Astrocyte (in vitro differentiated cells and primary cell): Measurements from ENCODE around the gene FMO1. TPM values are rescaled to one million over a fixed set of nuclear protein-coding genes. Genes with fewer than 3 reads are reported as not detected.

Source experiments
- DNase-seq: peaks from one replicate; pipeline ENCODE4 v3.0.0-alpha.2; 2010; ENCODE audit warnings: low read depth
- FAIRE-seq: peaks from 2 replicates; lab custom pipeline; 2011; peaks lifted over from hg19 to GRCh38; lab: Jason Lieb, UNC
- H2AFZ ChIP-seq: 2 replicates; pipeline ENCODE4 v1.6.0; 2012; ENCODE audit warnings: low read depth, low read length, inconsistent platforms
- H3K27ac ChIP-seq: 2 replicates; pipeline ENCODE4 v1.5.1; 2011; ENCODE audit warnings: low read depth, low read length, inconsistent platforms
- H3K27me3 ChIP-seq: 2 replicates; pipeline ENCODE4 v1.6.0; 2011; ENCODE audit warnings: low read length, inconsistent platforms; ENCODE audit not compliant: insufficient read depth
- H3K36me3 ChIP-seq: 2 replicates; pipeline ENCODE4 v1.5.1; 2011; ENCODE audit warnings: low read length, inconsistent platforms; ENCODE audit not compliant: insufficient read depth
- H3K4me1 ChIP-seq: 2 replicates; pipeline ENCODE4 v1.5.1; 2011; ENCODE audit warnings: low read length, inconsistent platforms; ENCODE audit not compliant: insufficient read depth
- H3K4me2 ChIP-seq: 2 replicates; pipeline ENCODE4 v1.6.0; 2012; ENCODE audit warnings: low read length, inconsistent platforms
- H3K4me3 ChIP-seq: 2 replicates; pipeline ENCODE4 v1.5.1; 2011; ENCODE audit warnings: low read depth, mild to moderate bottlenecking, low read length, inconsistent platforms; ENCODE audit not compliant: insufficient read depth
- H3K79me2 ChIP-seq: 2 replicates; pipeline ENCODE4 v1.6.0; 2012; ENCODE audit warnings: mild to moderate bottlenecking, low read length, inconsistent platforms; ENCODE audit not compliant: insufficient read depth
- H3K9ac ChIP-seq: 2 replicates; pipeline ENCODE4 v1.6.0; 2012; ENCODE audit warnings: mild to moderate bottlenecking, low read length, inconsistent platforms
- H3K9me3 ChIP-seq: 2 replicates; pipeline ENCODE4 v1.5.1; 2012; ENCODE audit warnings: low read depth, mild to moderate bottlenecking, low read length, inconsistent platforms; ENCODE audit not compliant: insufficient read depth
- H4K20me1 ChIP-seq: 2 replicates; pipeline ENCODE4 v1.6.0; 2012; ENCODE audit warnings: low read length, inconsistent platforms; ENCODE audit not compliant: insufficient read depth
- H3K27ac Mint-ChIP-seq: one replicate; pipeline ENCODE4 v1.8.0; 2021; ENCODE audit warnings: mild to moderate bottlenecking, mixed read lengths; ENCODE audit not compliant: unreplicated experiment
- H3K27me3 Mint-ChIP-seq: one replicate; pipeline ENCODE4 v1.8.0; 2021; ENCODE audit warnings: low read depth, mixed read lengths; ENCODE audit not compliant: unreplicated experiment
- H3K36me3 Mint-ChIP-seq: one replicate; pipeline ENCODE4 v1.8.0; 2021; ENCODE audit warnings: low read depth, mixed read lengths; ENCODE audit not compliant: unreplicated experiment
- H3K4me1 Mint-ChIP-seq: one replicate; pipeline ENCODE4 v1.8.0; 2021; ENCODE audit warnings: low read depth, mixed read lengths; ENCODE audit not compliant: unreplicated experiment
- H3K4me3 Mint-ChIP-seq: one replicate; pipeline ENCODE4 v1.8.0; 2021; ENCODE audit warnings: mild to moderate bottlenecking, moderate library complexity, mixed read lengths; ENCODE audit not compliant: unreplicated experiment
- H3K9me3 Mint-ChIP-seq: one replicate; pipeline ENCODE4 v1.8.0; 2021; ENCODE audit warnings: mild to moderate bottlenecking, mixed read lengths; ENCODE audit not compliant: unreplicated experiment
- CTCF ChIP-seq: IDR thresholded peaks from 2 replicates; pipeline ENCODE4 v1.5.1; 2011; ENCODE audit warnings: low read depth, mild to moderate bottlenecking, inconsistent platforms, low read length, moderate library complexity; ENCODE audit not compliant: insufficient read depth
- EZH2 ChIP-seq: IDR thresholded peaks from 2 replicates; pipeline ENCODE4 v1.6.1; 2012; ENCODE audit warnings: mild to moderate bottlenecking, low read length, inconsistent platforms; ENCODE audit not compliant: insufficient read depth
- total RNA-seq: library from RNA; stranded (reverse); gene quantifications from 2 replicates; pipeline ENCODE4 v1.2.1, GENCODE V29; 2021

FMO1 gene
- total RNA-seq, 1 donor from 2014 or later = not detected

DNA sequence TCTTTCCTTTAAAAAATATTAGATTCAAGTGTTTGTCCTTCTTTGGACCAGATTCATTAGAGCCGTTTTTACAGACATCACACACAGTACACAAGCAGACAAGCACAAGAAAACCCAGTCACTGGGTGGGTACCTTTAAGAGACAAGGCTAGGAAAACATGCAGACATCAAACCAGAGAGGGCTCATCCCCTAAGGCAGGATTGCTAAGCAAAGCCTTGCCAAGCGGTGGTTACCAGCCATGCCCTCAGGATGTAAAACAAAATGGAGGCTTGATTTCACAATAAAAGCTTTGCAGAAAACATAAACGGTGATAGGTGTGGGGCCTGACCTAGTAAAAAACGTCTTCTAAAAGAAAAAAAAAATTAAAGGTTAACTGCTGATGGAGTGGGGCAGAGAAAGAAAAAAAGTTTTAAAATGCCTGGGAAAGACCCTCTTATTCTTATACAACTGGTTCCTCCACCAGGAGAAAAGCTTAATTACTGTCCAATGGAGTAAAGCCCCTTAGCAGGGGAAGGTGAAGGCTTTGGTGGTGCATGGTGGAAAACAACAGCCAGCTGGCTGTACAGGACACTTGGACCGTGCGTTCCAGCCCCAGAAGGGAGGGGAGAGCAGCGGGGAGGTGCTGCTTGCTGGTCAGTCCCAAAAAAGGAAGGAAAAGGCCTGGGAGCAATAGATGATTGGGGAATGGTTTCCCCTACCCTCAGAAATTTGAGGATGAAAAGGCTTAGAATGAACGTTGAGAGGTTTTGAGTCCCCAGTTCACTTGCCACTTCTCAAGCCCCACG lies 30.4 kb upstream of the FMO1 start:
- Mint-ChIP-seq H3K4me1 (peaks cover 36% of the 10 kb centered on the region), H3K9me3 (no peaks in the 10 kb centered on the region), H3K27me3 (no peaks in the 10 kb centered on the region), H3K4me3 (no peak overlapping the region), H3K27ac (peak overlapping the region; percentile 99), H3K36me3 (no peaks in the 10 kb centered on the region)
- H3K79me2 ChIP-seq = no peaks in the 10 kb centered on the region
- H4K20me1 ChIP-seq = no peaks in the 10 kb centered on the region
- no peaks in the 10 kb centered on the region for H3K9me3 ChIP-seq
- H3K36me3 ChIP-seq = no peaks in the 10 kb centered on the region
- H3K4me3 ChIP-seq = no peak overlapping the region
- H3K4me1 ChIP-seq = peaks cover 30% of the 10 kb centered on the region
- no peak for DNase-seq
- no peak overlapping the region for H3K27ac ChIP-seq
- TF ChIP-seq EZH2 = no peak
- no peak for TF ChIP-seq CTCF
- no peak for FAIRE-seq
- H2AFZ ChIP-seq = no peak overlapping the region
- no peak overlapping the region for H3K9ac ChIP-seq
- H3K27me3 ChIP-seq = peaks cover 3% of the 10 kb centered on the region
- no peak overlapping the region for H3K4me2 ChIP-seq

DNA sequence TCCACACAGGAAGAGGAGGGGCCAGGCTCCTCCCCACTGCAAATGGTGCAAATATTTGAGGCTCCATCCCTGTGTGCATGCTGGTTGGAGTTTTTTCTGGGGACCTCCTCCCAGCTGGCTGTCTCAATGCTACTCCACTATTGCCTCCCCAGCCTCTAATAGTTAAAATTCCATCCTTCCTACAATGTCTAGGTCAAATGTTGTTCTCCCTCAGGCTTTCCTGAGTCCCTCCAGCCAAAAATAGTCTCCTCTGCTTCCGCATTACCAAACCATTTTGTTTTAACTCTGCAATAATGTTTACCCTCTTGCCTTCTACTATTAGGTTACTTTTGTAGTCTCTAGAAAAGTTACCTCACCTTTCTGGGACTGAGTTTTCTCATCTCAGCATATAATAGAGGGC lies 29.6 kb upstream of the FMO1 start:
- Histone ChIP-seq H3K79me2 (no peaks in the 10 kb centered on the region), H4K20me1 (no peaks in the 10 kb centered on the region), H3K4me2 (peak overlapping the region; percentile 82), H2AFZ (no peak overlapping the region), H3K9me3 (no peaks in the 10 kb centered on the region), H3K4me1 (peaks cover 30% of the 10 kb centered on the region), H3K36me3 (no peaks in the 10 kb centered on the region), H3K9ac (peak overlapping the region; percentile 3), H3K4me3 (no peak overlapping the region), H3K27ac (peak overlapping the region; percentile 93), H3K27me3 (peaks cover 3% of the 10 kb centered on the region)
- Mint-ChIP-seq H3K4me3 (no peak overlapping the region), H3K4me1 (peaks cover 42% of the 10 kb centered on the region), H3K27me3 (no peaks in the 10 kb centered on the region), H3K27ac (peak overlapping the region; percentile 99), H3K9me3 (no peaks in the 10 kb centered on the region), H3K36me3 (no peaks in the 10 kb centered on the region)
- FAIRE-seq = no peak
- TF ChIP-seq CTCF (no peak), EZH2 (no peak)
- DNase-seq = no peak
